ENCODE measurements around the gene PGD. TPM values are rescaled to one million over a fixed set of nuclear protein-coding genes. Genes with fewer than 3 reads are reported as not detected.

Gene PGD
- total and polyA plus RNA-seq, 7 donors = 24.9 to 39.2 (median 29.3) TPM

DNA sequence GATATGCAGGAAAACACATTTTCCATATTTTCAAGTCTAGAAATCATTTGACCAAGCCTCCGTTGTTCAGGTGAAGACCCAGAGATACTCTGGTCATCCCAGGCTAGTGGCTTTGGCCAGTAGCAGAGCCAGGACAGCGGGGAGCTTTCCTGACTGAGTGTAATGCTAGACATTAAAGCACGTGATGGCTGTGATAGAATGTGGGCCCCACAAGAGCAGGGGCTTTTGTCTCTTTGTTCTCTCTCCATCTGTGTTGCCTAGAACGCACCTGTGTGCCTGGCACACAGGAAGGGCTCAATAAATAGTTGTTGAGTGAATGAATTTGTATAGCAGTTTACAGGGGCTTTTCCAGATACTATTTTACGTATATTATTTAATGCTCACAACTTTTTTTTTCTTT lies 41.9 kb downstream of the PGD start:
- ATAC-seq (no peak), DNase-seq (no peak)
- Histone ChIP-seq H3K27ac (no peak overlapping the region), H3K4me1 (no peaks in the 10 kb centered on the region), H3K4me3 (no peak overlapping the region), H3K27me3 (ENCODE audit: insufficient read depth in 3 of 3, low read length in 2 of 3) (no peaks in the 10 kb centered on the region), H3K9me3 (no peaks in the 10 kb centered on the region), H3K36me3 (ENCODE audit: insufficient read depth in 1 of 2, low read depth in 1 of 2) (peaks cover 0 to 18% of the 10 kb centered on the region in 2 donors)
- intact Hi-C loops (cut with DNase I) = no loop called here
- 89 to 93% (median 90%) methylated on average over 5 of the region's 5 CpGs for WGBS, 3 donors
- TF ChIP-seq, protein P1, sequence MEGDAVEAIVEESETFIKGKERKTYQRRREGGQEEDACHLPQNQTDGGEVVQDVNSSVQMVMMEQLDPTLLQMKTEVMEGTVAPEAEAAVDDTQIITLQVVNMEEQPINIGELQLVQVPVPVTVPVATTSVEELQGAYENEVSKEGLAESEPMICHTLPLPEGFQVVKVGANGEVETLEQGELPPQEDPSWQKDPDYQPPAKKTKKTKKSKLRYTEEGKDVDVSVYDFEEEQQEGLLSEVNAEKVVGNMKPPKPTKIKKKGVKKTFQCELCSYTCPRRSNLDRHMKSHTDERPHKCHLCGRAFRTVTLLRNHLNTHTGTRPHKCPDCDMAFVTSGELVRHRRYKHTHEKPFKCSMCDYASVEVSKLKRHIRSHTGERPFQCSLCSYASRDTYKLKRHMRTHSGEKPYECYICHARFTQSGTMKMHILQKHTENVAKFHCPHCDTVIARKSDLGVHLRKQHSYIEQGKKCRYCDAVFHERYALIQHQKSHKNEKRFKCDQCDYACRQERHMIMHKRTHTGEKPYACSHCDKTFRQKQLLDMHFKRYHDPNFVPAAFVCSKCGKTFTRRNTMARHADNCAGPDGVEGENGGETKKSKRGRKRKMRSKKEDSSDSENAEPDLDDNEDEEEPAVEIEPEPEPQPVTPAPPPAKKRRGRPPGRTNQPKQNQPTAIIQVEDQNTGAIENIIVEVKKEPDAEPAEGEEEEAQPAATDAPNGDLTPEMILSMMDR (IDR thresholded peaks at IDR 0.05) = no peak

DNA sequence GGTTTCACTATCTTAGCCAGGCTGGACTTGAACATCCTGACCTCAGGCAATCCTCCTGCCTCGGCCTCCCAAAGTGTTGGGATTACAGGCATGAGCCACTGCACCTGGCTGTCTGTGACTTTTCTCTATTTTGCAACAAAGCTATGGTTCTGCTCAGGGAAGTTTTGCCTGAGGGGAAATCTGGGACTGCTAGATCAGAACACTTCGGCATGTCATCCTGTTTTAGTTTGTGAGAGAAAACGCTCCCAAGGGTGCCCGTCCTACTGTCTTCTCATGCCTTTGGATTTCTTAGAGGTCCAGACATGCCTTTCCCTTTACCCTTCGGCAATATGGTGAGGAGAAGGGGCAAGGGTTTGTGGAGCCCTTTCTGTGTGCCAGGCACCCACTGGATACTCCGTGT lies 45.4 kb downstream of the PGD start:
- TF ChIP-seq, protein P1 (IDR thresholded peaks at IDR 0.05) = no peak
- no peak overlapping the region for H3K27ac ChIP-seq
- no peaks in the 10 kb centered on the region for H3K4me1 ChIP-seq
- ATAC-seq (no peak), DNase-seq (no peak)
- WGBS, 3 donors = 95 to 97% (median 96%) methylated on average over 6 of the region's 6 CpGs
- no peaks in the 10 kb centered on the region for H3K27me3 ChIP-seq (ENCODE audit: insufficient read depth in 3 of 3, low read length in 2 of 3)
- H3K9me3 ChIP-seq = no peaks in the 10 kb centered on the region
- intact Hi-C loops (cut with DNase I) = no loop called here
- peaks cover 0 to 18% of the 10 kb centered on the region in 2 donors for H3K36me3 ChIP-seq (ENCODE audit: insufficient read depth in 1 of 2, low read depth in 1 of 2)
- no peak overlapping the region for H3K4me3 ChIP-seq

DNA sequence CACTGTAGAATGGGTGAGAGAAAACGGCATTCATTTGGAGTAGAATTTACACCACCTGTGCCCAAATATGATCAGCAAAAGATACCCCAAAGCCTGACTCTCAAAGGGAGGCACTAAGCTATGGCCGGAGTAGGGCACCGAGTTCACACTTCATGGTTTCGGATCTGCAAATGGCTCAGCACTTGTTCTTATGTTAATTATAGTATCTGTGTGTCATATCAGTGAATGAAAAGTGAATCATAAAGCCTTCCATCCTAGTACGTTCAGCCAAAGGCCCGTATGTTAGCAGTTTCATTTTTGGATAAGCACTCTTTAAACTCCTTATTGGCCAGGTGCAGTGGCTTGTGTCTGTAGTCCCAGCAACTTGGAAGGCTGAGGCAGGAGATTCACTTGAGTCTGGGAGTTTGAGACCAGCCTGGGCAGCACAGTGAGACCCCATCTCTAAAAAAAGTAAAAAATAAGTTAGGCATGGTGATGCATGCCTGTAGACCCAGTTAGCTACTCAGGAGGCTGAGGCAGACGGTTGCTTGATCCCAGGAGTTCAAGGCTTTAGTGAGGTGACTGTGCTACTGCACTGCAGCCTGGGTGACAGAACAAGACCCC lies 46.0 kb downstream of the PGD start:
- H3K27ac ChIP-seq = no peak overlapping the region
- peaks cover 0 to 1% (median 0%) of the 10 kb centered on the region in 3 donors for H3K27me3 ChIP-seq (ENCODE audit: insufficient read depth in 3 of 3, low read length in 2 of 3)
- no peak overlapping the region for H3K4me3 ChIP-seq
- 92 to 93% (median 92%) methylated on average over 7 of the region's 7 CpGs for WGBS, 3 donors
- no peaks in the 10 kb centered on the region for H3K4me1 ChIP-seq
- DNase-seq (no peak), ATAC-seq (no peak)
- TF ChIP-seq, protein P1 (IDR thresholded peaks at IDR 0.05) = no peak
- intact Hi-C loops (cut with DNase I) = no loop called here
- no peaks in the 10 kb centered on the region for H3K9me3 ChIP-seq
- H3K36me3 ChIP-seq (ENCODE audit: insufficient read depth in 1 of 2, low read depth in 1 of 2) = peaks cover 0 to 18% of the 10 kb centered on the region in 2 donors

DNA sequence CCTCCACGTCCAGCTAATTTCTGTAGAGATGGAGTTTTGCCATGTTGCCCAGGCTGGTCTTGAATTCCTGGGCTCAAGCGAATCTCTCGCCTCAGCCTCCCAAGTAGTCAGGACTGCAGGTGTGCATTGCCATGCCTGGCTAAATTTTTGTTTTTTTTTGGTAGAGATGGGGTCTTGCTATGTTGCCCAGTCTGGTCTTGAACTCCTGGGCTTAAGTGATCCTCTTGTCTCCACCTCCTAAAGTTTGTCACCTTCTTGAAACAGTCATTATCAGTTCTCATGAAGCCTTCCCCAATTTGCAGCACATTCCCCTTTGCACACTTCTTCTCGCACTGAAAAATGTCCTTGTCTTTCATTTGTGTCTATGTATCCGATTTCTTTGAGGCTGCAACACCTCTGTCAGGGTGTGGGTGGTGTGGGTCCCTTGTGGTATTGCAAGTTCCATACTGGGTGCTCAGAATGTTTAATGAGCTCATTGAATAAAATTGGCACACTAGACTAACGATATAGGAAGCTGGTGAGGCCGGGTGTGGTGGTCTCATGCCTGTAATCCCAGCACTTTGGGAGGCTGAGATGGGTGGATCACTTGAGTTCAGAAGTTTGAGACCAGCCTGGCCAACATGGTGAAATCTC lies 48.0 kb downstream of the PGD start:
- Histone ChIP-seq H3K27me3 (ENCODE audit: insufficient read depth in 3 of 3, low read length in 2 of 3) (peaks cover 0 to 6% (median 3%) of the 10 kb centered on the region in 3 donors), H3K4me3 (no peak overlapping the region), H3K4me1 (peaks cover 5% of the 10 kb centered on the region), H3K9me3 (no peaks in the 10 kb centered on the region), H3K36me3 (ENCODE audit: insufficient read depth in 1 of 2, low read depth in 1 of 2) (peaks cover 0 to 11% of the 10 kb centered on the region in 2 donors), H3K27ac (no peak overlapping the region)
- TF ChIP-seq, protein P1 (IDR thresholded peaks at IDR 0.05) = no peak
- intact Hi-C loops (cut with DNase I) = no loop called here
- no peak for DNase-seq
- no peak for ATAC-seq
- WGBS, 3 donors = 96 to 97% (median 97%) methylated on average over 7 of the region's 7 CpGs
